Measurements from ENCODE around the gene MAGED2.
"Not testable (repeated sequence)": the region's sequence is repeated elsewhere in the genome, so short reads cannot be mapped to it uniquely, and the experiment has no call there.

Gene MAGED2

DNA sequence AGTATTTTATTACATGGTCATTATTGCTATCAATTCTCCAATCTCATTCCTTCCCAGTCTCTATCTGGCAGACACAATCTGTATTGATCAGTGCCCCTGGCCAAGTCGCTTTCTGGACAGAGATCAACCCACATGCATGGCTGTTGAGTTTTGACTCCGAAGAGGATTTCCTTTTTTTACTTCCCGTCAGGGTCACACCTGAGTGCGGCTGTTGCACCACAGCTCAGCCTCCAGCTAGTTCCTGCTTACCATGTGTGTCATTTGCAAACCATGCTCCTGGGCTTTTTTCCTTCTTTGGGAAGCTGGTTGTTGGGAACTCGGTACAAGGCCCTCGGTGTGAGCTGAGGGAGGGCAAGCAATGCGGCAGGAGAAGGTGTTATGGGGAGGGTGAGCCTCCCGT is 11.7 kb downstream of the MAGED2 start:
- DNase-seq, result no peak

DNA sequence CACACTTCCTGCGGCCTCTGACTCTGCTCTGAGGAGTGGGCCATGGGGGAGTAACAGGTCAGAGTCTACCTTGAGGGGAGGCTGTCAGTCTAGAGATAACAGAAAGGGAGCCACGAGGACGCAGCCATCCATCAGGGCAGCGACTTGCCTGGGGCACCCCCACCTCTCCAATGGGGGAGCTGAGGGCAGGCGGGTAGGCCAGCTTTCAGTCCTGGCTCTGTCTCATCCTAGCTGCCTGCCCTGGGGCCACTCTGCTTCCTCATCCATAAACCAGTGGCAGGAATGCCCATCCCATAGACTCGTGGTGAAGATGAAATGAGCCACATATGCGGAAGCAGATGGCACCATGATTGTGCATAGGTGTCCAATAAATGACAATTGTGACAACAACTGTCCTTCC is 13.2 kb downstream of the MAGED2 start:
- DNase-seq, result no peak

DNA sequence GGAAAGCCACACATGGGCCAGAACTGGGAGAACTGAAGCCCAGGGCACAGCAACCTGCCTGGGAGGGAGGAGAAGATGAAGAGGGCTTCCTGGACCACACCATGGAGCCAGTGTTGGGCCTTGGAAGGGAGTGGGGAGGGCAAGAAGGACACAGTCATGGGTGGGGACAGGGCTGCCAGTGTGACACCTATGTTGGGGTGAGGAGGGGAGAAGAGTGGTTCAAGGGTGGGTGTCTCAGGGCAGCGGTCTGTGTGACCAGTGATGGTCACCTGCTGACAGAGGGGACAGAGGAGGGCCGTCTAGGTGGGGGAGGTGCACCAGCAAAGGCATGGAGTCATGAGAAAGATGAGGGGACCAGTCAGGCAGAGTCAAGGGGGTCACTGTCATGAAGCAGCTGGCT is 13.8 kb downstream of the MAGED2 start:
- DNase-seq, result no peak

DNA sequence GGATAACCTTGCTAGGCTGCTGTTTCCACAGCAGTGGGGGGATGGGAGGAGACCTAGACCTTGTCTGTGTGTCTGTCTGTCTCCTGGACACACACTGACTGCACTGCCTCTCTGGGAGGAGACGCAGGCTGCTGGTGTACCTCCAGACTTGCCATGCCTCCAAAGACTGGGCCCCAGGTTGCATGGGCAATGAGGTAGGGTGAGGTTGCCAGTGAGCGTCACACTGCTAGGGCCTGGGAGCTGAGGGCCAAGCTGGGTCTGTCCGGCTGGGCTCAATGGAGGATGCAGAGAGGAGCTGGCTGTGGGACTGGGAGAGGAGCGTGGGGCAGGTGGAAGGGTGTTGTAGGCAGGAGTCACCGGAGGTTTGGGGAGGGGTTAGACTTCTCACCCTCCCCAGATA is 16.6 kb downstream of the MAGED2 start:
- no peak for DNase-seq

DNA sequence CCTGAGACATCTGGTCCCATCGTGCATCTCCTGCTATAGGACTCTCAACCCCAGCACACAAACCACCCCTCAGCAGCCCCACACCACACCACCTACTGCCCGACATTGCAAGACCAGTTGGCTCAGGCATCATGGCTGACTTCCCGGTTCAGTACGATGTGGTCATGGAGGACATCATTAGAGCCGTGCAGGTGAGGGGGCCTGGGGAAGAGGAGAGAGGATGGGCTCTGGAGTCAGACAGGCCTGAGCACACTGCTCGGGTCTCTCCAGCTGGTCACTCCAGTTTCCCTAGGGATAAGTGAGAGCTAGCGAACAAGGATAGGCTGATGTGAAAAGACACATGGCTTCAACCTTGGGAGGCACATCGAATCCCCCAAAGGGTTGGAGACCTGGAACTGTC is 17.2 kb downstream of the MAGED2 start:
- no peak for DNase-seq

DNA sequence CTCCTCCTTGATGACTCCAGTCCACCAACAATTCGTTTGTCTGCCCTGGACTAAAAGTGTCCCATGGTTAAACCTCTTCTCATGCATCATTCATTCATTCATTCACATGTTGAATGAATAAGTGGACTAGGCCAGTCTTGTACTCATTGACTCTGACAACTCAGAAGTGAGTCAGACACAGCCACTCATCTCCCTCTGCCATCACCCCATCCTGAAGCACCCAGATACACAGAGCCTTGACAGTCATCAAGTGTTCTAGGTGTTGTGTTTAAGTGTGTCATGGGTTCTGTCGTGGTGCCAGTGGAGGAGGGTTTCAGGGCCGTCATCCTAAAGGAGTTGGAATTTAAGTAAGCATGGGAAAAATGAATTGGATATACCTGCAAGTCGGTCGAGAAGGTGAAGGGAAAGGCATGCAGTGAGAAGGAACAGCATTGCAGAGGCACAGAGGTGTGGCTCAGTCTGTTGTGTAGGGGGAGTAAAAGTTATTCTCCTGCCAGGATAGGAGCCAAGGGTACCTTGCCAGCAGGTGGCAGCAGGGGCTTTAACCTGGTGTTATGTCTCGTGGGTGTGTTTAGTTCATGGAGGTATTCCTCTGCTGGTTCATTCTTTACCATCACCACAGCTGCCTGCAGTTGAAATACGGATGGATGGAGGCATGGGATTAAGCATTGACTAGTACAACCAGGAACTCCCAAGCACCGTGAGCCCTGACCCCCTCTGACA is 18.3 kb downstream of the MAGED2 start:
- DNase-seq, result no peak

DNA sequence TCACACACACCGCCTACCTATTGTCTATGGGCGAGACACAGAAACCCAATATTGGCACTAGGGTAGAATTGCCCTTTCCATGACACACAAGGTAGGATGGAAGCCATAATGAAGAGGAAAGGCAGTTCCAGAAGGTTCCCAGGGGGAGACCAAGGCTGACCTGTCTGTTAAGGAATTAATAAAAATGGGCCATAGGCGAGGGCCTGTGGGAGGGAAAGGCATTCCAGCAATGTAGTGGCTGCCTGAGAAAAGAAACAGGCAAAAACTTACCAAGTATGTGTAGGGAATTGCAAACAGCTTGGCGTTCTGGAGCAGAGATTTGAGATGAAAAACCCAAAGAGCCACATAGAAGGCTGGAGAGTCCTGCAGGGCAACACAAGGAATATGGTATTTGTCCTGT is 19.1 kb downstream of the MAGED2 start:
- DNase-seq, result no peak

DNA sequence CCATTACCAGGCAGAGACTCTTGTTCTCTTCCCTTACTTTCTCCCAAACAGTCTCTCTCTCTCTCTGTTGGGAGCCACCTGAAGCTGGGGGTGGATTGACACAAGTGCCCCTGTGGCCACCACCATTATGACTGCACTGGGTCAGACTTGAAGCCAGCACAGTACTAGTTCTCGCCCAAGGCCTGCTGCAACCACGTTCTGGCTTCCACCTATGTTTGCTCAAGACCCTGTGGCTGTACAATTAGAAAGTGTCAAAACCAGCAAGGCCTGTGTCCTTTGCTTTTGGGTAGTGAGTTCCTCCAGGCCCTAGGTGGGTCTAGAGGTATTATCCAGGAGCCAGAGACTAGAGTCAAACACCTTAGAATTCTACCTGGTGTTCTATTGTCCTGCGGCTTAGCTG is 31.0 kb downstream of the MAGED2 start:
- DNase-seq, result no peak

DNA sequence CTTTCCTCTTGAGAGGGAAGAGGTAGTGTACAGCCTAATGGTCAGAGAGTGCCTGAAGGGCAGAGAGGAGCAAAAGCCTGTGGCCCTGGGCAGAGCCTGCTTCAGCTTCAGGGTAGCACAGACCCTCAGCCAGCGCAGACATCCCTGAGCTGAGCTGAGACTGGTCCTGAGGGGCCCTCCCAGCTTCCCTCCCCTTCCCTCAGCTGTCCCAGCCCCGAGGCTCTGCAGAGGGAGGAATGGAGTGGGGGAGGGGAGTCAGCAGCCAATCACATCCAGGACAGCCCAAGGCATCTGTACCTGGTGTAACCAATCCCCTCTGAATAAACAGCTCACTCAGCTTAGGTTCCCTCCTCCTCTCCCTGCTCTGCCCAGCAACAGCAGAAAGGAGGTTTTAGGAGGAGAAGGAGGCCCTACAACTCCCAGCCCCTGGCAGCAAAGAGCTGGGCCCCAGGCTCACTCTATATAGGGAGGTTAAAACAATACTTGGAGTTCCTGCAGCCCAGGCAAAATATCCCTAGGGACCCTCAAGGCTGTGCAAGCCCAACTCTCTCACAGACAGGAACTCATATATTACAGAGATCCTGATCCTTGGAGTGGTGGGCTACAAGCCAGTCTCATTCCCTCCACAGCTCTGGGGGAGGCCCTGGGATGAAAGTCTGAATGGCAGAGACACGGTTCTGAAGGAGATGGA is 33.8 kb downstream of the MAGED2 start:
- DNase-seq, result not testable (repeated sequence)

DNA sequence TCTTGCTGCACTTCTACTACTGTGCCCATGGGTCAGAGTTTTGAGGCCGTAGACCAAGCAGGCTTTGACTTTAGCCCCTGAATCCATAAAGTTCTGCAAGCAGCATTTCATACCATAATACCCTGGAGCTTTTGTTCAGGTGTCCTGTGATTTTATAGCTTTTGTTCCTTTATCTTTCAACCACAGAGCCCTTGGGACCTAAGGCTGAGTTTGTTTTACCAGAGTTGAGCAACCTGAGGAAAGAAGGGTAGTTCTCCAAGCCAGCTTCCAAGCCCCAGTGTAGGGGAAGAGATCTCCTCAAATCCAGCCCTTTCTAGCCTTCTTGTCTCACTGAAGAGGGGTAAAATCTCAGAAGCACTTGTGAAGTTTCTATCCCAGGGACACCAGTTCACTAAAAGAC is 35.1 kb downstream of the MAGED2 start:
- no peak for DNase-seq

DNA sequence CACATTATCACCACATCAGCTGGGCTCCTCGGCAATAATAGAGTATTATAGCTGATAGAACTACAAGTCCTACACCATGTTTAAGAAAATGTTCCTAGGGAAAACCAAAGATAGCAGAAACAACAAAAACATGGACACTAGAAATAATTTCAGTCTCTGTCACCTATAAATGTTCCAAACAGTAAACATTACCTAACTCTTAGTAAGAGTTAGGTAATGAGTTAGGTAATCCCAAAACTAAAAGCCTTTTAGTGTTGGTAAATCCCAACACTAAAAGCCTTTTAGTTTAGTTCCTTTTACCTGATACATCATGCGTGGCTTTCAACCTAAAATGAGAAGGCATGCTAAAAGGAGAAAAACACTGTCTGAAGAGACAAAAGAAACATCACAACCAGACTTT is 35.5 kb downstream of the MAGED2 start:
- DNase-seq, result no peak

DNA sequence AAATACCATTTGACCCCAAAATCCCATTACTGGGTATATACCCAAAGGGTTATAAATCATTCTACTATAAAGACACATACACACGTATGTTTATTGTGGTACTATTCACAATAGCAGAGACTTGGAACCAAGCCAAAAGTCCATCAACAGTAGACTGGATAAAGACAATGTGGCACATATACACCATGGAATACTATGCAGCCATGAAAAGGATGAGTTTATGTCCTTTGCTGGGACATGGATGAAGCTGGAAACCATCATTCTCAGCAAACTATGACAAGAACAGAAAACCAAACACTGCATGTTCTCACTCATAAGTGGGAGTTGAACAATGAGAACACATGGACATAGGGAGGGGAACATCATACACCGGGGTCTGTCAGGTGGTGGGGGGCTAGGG is 40.2 kb downstream of the MAGED2 start:
- DNase-seq, result not testable (repeated sequence)

DNA sequence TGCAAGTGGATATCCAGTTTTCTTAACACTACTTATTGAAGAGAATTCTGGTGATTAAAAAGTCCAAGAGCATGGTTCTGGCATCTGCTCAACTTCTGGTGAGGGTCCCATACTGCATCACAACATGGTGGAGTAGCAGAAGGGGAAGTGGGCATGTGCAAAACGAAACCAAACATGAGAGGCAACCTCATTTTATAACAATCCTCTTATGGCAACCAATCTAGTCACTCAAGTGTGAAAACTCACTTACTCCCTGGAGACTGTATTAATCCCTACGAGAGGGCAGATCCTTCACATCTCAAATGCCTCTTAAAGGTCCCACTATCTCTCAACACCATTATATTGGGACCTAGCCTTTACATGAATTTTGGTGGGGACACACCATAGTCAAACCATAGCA is 57.7 kb downstream of the MAGED2 start:
- no peak for DNase-seq

Measured in NCI-H1105 (cell line).